VCaP (cell line): ENCODE results near the gene DCUN1D2.

ENCODE experiments used
- H3K27ac ChIP-seq: fragments of 450-650 bp; 2 replicates; pipeline ENCODE4 v1.5.1; 2017
- CTCF ChIP-seq: fragments of 450-650 bp; conservative IDR thresholded peaks from 2 replicates; pipeline ENCODE4 v1.5.1; 2017; ENCODE audit warnings: mild to moderate bottlenecking, moderate library complexity

The DCUN1D2 gene

GRCh38 chr13:113468472-113469201 is 21.9 kb downstream of the DCUN1D2 start:
- H3K27ac ChIP-seq, result no peak overlapping the region
- TF ChIP-seq CTCF, result no peak

GRCh38 chr13:113468029-113468428 is 22.5 kb downstream of the DCUN1D2 start:
- TF ChIP-seq CTCF, result no peak
- no peak overlapping the region for H3K27ac ChIP-seq

GRCh38 chr13:113466383-113466782 is 24.1 kb downstream of the DCUN1D2 start:
- TF ChIP-seq CTCF, result no peak
- no peak overlapping the region for H3K27ac ChIP-seq

- TF ChIP-seq CTCF, result no peak
- no peak overlapping the region for H3K27ac ChIP-seq
Observed at GRCh38 chr13:113465300-113465699, 25.2 kb downstream of the DCUN1D2 start.

- no peak overlapping the region for H3K27ac ChIP-seq
- no peak for TF ChIP-seq CTCF
Observed at GRCh38 chr13:113464476-113464875, 26.0 kb downstream of the DCUN1D2 start.

GRCh38 chr13:113461022-113461751 is 29.3 kb downstream of the DCUN1D2 start:
- TF ChIP-seq CTCF, result no peak
- no peak overlapping the region for H3K27ac ChIP-seq

- H3K27ac ChIP-seq, result no peak overlapping the region
- no peak for TF ChIP-seq CTCF
Observed at GRCh38 chr13:113460599-113460998, 29.9 kb downstream of the DCUN1D2 start.
